HL-60 (cell line): Measurements from ENCODE around the gene EXOC4.

ENCODE experiments used
- DNase-seq, 2 experiments: peaks; one replicate each; pipeline ENCODE4 v3.0.0-alpha.2; 2010 to 2020; ENCODE audit warnings: low read depth in 1 of 2, low spot score in 1 of 2
- H3K27ac ChIP-seq: fragments of 250-450 bp; sonication (Bioruptor Pico); replicated peaks from 2 replicates; pipeline ENCODE4 v1.5.1; 2020; ENCODE audit warnings: mild to moderate bottlenecking, moderate library complexity
- H3K27me3 ChIP-seq: fragments of 250-450 bp; sonication (Bioruptor Pico); 2 replicates; pipeline ENCODE4 v1.5.1; 2021; ENCODE audit warnings: mild to moderate bottlenecking, moderate library complexity; ENCODE audit not compliant: insufficient read depth, poor library complexity, severe bottlenecking
- H3K4me3 ChIP-seq: replicated peaks from 2 replicates; pipeline ENCODE4 v1.5.1; 2011; ENCODE audit warnings: mild to moderate bottlenecking, control low read depth, low read length; ENCODE audit not compliant: insufficient read depth
- CTCF ChIP-seq: IDR thresholded peaks from one replicate; pipeline ENCODE4 v1.5.1; 2011; ENCODE audit warnings: low read length, control low read depth, inconsistent platforms; ENCODE audit not compliant: insufficient read depth
- GABPA ChIP-seq: IDR thresholded peaks from 2 replicates; pipeline ENCODE4 v1.6.1; 2012; ENCODE audit warnings: low read depth
- POLR2AphosphoS5 ChIP-seq: IDR thresholded peaks from 2 replicates; pipeline ENCODE4 v1.6.1; 2012; ENCODE audit warnings: low read depth
- REST ChIP-seq: IDR thresholded peaks from 2 replicates; pipeline ENCODE4 v1.6.1; 2012; ENCODE audit warnings: low read depth; ENCODE audit not compliant: insufficient replicate concordance
- SPI1 ChIP-seq: IDR thresholded peaks from 2 replicates; pipeline ENCODE4 v1.6.1; 2012; ENCODE audit warnings: low read depth, mild to moderate bottlenecking, borderline replicate concordance

Gene EXOC4

GRCh38 chr7:133354546-133355324 is 101.9 kb downstream of the EXOC4 start:
- Histone ChIP-seq H3K27me3 (no peaks in the 10 kb centered on the region), H3K27ac (no peak overlapping the region), H3K4me3 (no peak overlapping the region)
- no peak for TF ChIP-seq REST
- no peak for TF ChIP-seq POLR2AphosphoS5
- TF ChIP-seq SPI1: no peak
- no peak for TF ChIP-seq CTCF
- TF ChIP-seq GABPA: no peak
- DNase-seq: no peak

DNA sequence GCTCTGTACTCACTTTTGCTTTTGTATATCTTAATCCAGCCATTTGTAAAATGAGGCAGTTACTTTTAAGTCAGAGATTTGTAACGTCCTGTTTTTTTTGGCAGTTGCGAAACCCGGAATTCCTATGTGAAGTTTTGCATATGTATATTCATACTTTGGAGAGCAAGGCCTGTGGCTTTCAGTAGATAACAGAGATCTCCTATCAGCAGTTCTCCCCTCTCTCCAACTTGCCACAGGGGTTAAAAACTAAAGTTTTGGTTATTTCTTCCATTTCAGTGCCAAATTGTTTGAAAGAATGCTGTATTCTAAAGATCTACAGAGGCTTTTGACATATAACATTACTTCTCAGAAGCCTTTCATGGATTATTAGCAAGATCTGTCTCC is 102.4 kb downstream of the EXOC4 start:
- Histone ChIP-seq H3K4me3 (no peak overlapping the region), H3K27me3 (no peaks in the 10 kb centered on the region), H3K27ac (no peak overlapping the region)
- no peak for DNase-seq
- TF ChIP-seq GABPA (no peak), CTCF (no peak), REST (no peak), SPI1 (no peak), POLR2AphosphoS5 (no peak)

GRCh38 chr7:133355822-133356221 is 102.9 kb downstream of the EXOC4 start:
- H3K4me3 ChIP-seq: no peak overlapping the region
- no peaks in the 10 kb centered on the region for H3K27me3 ChIP-seq
- DNase-seq: no peak
- no peak for TF ChIP-seq CTCF
- TF ChIP-seq GABPA: no peak
- TF ChIP-seq SPI1: no peak
- no peak for TF ChIP-seq POLR2AphosphoS5
- TF ChIP-seq REST: no peak
- no peak overlapping the region for H3K27ac ChIP-seq
